ENCODE results near the gene CACNA2D3.

DNA sequence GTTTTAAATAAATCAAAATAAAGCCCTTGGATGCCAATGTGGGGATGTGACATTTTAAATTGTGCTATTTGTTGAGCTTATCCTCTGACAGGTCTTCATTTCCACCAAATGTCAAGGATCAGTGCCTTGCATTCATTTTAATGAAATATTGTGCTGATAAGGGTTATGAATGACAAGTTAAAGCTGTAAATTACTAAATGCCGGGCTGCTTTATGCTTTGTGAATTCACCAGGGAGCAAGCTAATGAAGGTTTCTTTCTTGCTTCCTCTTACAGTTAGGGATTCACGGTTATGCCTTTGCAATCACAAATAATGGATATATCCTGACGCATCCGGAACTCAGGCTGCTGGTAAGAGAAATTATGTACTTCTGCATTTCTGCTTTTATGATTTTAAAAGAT lies 723.8 kb downstream of the CACNA2D3 start:
- TF ChIP-seq, protein P1, sequence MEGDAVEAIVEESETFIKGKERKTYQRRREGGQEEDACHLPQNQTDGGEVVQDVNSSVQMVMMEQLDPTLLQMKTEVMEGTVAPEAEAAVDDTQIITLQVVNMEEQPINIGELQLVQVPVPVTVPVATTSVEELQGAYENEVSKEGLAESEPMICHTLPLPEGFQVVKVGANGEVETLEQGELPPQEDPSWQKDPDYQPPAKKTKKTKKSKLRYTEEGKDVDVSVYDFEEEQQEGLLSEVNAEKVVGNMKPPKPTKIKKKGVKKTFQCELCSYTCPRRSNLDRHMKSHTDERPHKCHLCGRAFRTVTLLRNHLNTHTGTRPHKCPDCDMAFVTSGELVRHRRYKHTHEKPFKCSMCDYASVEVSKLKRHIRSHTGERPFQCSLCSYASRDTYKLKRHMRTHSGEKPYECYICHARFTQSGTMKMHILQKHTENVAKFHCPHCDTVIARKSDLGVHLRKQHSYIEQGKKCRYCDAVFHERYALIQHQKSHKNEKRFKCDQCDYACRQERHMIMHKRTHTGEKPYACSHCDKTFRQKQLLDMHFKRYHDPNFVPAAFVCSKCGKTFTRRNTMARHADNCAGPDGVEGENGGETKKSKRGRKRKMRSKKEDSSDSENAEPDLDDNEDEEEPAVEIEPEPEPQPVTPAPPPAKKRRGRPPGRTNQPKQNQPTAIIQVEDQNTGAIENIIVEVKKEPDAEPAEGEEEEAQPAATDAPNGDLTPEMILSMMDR (IDR thresholded peaks at IDR 0.05; ENCODE audit: insufficient read depth, low read depth, low read length), result no peak
- no peak for TF ChIP-seq EZH2 (IDR thresholded peaks at IDR 0.05; ENCODE audit: insufficient read depth, low read length)
